ENCODE data around the gene INTS3.

GRCh38 chr1:153801786-153802697 lies 74.2 kb downstream of the INTS3 start:
- TF ChIP-seq, protein P1, sequence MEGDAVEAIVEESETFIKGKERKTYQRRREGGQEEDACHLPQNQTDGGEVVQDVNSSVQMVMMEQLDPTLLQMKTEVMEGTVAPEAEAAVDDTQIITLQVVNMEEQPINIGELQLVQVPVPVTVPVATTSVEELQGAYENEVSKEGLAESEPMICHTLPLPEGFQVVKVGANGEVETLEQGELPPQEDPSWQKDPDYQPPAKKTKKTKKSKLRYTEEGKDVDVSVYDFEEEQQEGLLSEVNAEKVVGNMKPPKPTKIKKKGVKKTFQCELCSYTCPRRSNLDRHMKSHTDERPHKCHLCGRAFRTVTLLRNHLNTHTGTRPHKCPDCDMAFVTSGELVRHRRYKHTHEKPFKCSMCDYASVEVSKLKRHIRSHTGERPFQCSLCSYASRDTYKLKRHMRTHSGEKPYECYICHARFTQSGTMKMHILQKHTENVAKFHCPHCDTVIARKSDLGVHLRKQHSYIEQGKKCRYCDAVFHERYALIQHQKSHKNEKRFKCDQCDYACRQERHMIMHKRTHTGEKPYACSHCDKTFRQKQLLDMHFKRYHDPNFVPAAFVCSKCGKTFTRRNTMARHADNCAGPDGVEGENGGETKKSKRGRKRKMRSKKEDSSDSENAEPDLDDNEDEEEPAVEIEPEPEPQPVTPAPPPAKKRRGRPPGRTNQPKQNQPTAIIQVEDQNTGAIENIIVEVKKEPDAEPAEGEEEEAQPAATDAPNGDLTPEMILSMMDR (IDR thresholded peaks at IDR 0.05), result no peak
- TF ChIP-seq POLR2A (IDR thresholded peaks at IDR 0.05) (no peak), EP300 (IDR thresholded peaks at IDR 0.05) (no peak), POLR2AphosphoS5 (IDR thresholded peaks at IDR 0.05) (no peak)

Data from stomach (tissue), 4 donors.